Measurements from ENCODE around the gene C1orf94.

DNA sequence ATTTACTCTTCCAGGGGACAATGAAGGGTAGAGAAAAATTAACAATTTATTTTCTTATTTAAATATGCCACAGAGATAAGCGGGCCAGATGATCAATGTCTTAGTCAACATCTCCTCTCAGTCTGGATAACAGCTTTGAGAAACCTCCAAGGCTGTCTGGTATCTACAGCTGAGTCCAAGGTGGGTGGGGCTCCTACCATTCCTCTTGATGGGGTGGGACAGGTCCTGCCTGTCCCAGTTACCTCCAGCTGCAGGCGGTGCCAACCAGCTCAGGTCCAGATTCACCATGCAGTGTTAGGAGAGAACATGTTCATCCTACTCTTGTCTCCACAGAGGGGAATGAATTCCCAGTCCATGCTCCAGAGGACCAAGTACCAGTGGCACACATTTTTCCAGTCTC is 32.7 kb upstream of the C1orf94 start:
- TF ChIP-seq, protein P1, sequence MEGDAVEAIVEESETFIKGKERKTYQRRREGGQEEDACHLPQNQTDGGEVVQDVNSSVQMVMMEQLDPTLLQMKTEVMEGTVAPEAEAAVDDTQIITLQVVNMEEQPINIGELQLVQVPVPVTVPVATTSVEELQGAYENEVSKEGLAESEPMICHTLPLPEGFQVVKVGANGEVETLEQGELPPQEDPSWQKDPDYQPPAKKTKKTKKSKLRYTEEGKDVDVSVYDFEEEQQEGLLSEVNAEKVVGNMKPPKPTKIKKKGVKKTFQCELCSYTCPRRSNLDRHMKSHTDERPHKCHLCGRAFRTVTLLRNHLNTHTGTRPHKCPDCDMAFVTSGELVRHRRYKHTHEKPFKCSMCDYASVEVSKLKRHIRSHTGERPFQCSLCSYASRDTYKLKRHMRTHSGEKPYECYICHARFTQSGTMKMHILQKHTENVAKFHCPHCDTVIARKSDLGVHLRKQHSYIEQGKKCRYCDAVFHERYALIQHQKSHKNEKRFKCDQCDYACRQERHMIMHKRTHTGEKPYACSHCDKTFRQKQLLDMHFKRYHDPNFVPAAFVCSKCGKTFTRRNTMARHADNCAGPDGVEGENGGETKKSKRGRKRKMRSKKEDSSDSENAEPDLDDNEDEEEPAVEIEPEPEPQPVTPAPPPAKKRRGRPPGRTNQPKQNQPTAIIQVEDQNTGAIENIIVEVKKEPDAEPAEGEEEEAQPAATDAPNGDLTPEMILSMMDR (IDR thresholded peaks at IDR 0.05) = no peak
- TF ChIP-seq POLR2AphosphoS5 (IDR thresholded peaks at IDR 0.05) = no peak
